Measurements from ENCODE around the gene ESYT3. TPM values are rescaled to one million over a fixed set of nuclear protein-coding genes. Genes with fewer than 3 reads are reported as not detected.

ESYT3 gene
- total and polyA plus RNA-seq, 9 of the 15 experiments (the other 6 are each of a cell fraction or from before 2014, with no cell fraction given): not detected

GRCh38 chr3:138473391-138473790 lies 39.0 kb downstream of the ESYT3 start:
- 67% methylated on average over 8 of the region's 8 CpGs for WGBS (ENCODE audit: insufficient coverage, low coverage, missing lambda C conversion rate)
- ChIA-PET POLR2A (interaction anchor here (0.6 kb wide), 1 partner anchor 653 kb away, joined by 3 read pairs; no protein-coding TSS in a partner anchor), CTCF (ENCODE audit: low intra/inter-chr PET ratio) (no interaction called here)
- Histone ChIP-seq H3K9me3 (replicated peaks; ENCODE audit: control insufficient read depth, insufficient read depth, low read depth, low read length) (no peaks in the 10 kb centered on the region), H2AFZ (ENCODE audit: low read depth, low read length) (no peak overlapping the region), H3K9ac (ENCODE audit: insufficient read depth in 1 of 2, low read depth in 2 of 2, low read length in 2 of 2) (no peak overlapping the region), H3K27me3 (ENCODE audit: control insufficient read depth in 2 of 2, insufficient read depth in 2 of 2, low read length in 2 of 2) (peaks cover 0 to 2% of the 10 kb centered on the region in 2 experiments; a peak in 1 of 5 replicates), H3K79me2 (ENCODE audit: control insufficient read depth, insufficient read depth, low read length) (no peaks in the 10 kb centered on the region), H3K36me3 (ENCODE audit: control insufficient read depth, insufficient read depth, low read length) (no peaks in the 10 kb centered on the region), H4K20me1 (replicated peaks; ENCODE audit: control insufficient read depth, insufficient read depth, low read length) (no peaks in the 10 kb centered on the region), H3K9me1 (ENCODE audit: control insufficient read depth, insufficient read depth, low read length) (no peaks in the 10 kb centered on the region), H3K27ac (ENCODE audit: extremely low read depth, low read depth, low read length) (no peak overlapping the region), H3K4me2 (ENCODE audit: insufficient read depth, low read length) (no peak overlapping the region), H3K4me1 (replicated peaks in 1 of 2; ENCODE audit: control insufficient read depth in 2 of 2, insufficient read depth in 2 of 2, low read length in 2 of 2) (no peaks in the 10 kb centered on the region; a peak in 2 of 5 replicates), H3K4me3 (no peak overlapping the region)
- no TSS peak for BruUV-seq (replicated peaks)
- in situ Hi-C loops (cut with MboI) (no loop called here), intact Hi-C loops (cut with micrococcal nuclease) (no loop called here)
- no peak for DNase-seq (ENCODE audit: extremely low read depth in 1 of 4, low spot score in 3 of 4)
- FAIRE-seq: no peak
- ATAC-seq: no peak
- TF ChIP-seq L3MBTL2 (IDR thresholded peaks at IDR 0.05): no peak
- no peak for TF ChIP-seq XRCC5 (IDR thresholded peaks at IDR 0.05; ENCODE audit: low read depth, low read length)
- TF ChIP-seq CTCF (IDR thresholded peaks at IDR 0.05 in 2 of 3, conservative IDR thresholded peaks at IDR 0.05 in 1 of 3; ENCODE audit: insufficient read depth in 2 of 3, low read depth in 1 of 3, low read length in 3 of 3): no peak
- TF ChIP-seq, protein P1, sequence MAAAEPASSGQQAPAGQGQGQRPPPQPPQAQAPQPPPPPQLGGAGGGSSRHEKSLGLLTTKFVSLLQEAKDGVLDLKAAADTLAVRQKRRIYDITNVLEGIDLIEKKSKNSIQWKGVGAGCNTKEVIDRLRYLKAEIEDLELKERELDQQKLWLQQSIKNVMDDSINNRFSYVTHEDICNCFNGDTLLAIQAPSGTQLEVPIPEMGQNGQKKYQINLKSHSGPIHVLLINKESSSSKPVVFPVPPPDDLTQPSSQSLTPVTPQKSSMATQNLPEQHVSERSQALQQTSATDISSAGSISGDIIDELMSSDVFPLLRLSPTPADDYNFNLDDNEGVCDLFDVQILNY (CRISPR knock-in tag; IDR thresholded peaks at IDR 0.05): no peak
- no peak for TF ChIP-seq STAT6 (CRISPR knock-in tag; IDR thresholded peaks at IDR 0.05)
- no peak for TF ChIP-seq GABPB1 (CRISPR knock-in tag; IDR thresholded peaks at IDR 0.05)
- TF ChIP-seq ETV5 (CRISPR knock-in tag; IDR thresholded peaks at IDR 0.05; ENCODE audit: low read depth): no peak
- TF ChIP-seq RHOXF2B (CRISPR knock-in tag; conservative IDR thresholded peaks at IDR 0.05): no peak
- TF ChIP-seq, protein P2, sequence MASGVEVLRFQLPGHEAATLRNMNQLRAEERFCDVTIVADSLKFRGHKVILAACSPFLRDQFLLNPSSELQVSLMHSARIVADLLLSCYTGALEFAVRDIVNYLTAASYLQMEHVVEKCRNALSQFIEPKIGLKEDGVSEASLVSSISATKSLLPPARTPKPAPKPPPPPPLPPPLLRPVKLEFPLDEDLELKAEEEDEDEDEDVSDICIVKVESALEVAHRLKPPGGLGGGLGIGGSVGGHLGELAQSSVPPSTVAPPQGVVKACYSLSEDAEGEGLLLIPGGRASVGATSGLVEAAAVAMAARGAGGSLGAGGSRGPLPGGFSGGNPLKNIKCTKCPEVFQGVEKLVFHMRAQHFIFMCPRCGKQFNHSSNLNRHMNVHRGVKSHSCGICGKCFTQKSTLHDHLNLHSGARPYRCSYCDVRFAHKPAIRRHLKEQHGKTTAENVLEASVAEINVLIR (CRISPR knock-in tag; IDR thresholded peaks at IDR 0.05): no peak
- no peak for TF ChIP-seq PML (IDR thresholded peaks at IDR 0.05; ENCODE audit: low read length)
- TF ChIP-seq, protein P3, sequence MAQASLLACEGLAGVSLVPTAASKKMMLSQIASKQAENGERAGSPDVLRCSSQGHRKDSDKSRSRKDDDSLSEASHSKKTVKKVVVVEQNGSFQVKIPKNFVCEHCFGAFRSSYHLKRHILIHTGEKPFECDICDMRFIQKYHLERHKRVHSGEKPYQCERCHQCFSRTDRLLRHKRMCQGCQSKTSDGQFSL (CRISPR knock-in tag; IDR thresholded peaks at IDR 0.05): no peak
- TF ChIP-seq, protein P3 (tag; IDR thresholded peaks at IDR 0.05): no peak
- no peak for TF ChIP-seq PTBP1 (IDR thresholded peaks at IDR 0.05; ENCODE audit: low read depth, low read length)
- TF ChIP-seq, protein P4, sequence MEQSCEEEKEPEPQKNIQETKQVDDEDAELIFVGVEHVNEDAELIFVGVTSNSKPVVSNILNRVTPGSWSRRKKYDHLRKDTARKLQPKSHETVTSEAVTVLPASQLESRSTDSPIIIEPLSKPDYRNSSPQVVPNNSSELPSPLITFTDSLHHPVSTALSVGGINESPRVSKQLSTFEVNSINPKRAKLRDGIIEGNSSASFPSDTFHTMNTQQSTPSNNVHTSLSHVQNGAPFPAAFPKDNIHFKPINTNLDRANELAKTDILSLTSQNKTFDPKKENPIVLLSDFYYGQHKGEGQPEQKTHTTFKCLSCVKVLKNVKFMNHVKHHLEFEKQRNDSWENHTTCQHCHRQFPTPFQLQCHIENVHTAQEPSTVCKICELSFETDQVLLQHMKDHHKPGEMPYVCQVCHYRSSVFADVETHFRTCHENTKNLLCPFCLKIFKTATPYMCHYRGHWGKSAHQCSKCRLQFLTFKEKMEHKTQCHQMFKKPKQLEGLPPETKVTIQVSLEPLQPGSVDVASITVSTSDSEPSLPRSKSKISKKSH (CRISPR knock-in tag; IDR thresholded peaks at IDR 0.05): no peak
- no peak for TF ChIP-seq ZNF717 (CRISPR knock-in tag; IDR thresholded peaks at IDR 0.05)

Data from K562 (cell line).